NB4 (cell line): ENCODE data around the gene OCLN.

Source experiments
- MYC ChIP-seq: IDR thresholded peaks from 2 replicates; pipeline ENCODE4 v1.6.1; 2011; ENCODE audit warnings: low read depth, low read length
- POLR2A ChIP-seq: IDR thresholded peaks from 2 replicates; pipeline ENCODE4 v1.6.1; 2011; ENCODE audit warnings: mild to moderate bottlenecking; ENCODE audit not compliant: insufficient read length; ENCODE audit errors: extremely low read depth
- TF ChIP-seq, protein P1 (sequence below): IDR thresholded peaks from one replicate; pipeline ENCODE4 v1.5.1; 2012; ENCODE audit warnings: low read depth, low read length
- TF ChIP-seq, protein P2 (sequence below): IDR thresholded peaks from 2 replicates; pipeline ENCODE4 v1.6.1; 2011; ENCODE audit warnings: low read depth, low read length

DNA sequence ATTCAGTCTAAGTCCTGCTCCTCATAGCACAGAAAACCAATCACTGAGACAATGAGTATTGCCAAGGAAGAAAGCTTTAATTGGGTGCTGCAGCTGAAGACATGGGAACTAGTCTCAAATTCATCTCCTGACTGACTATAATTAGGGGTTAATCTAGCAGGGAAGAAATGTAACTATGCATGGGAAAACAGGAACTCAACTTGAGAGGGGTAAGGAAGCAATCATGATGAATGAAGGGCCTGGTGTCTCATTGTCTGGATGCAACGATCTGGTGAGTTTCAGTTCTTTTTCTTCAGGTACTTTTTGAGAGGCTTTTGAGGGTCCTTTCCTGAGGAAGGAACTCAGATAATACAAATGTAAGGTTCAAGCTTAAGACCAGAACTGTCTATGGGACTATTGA, 24.0 kb upstream of the OCLN start:
- TF ChIP-seq, protein P1, sequence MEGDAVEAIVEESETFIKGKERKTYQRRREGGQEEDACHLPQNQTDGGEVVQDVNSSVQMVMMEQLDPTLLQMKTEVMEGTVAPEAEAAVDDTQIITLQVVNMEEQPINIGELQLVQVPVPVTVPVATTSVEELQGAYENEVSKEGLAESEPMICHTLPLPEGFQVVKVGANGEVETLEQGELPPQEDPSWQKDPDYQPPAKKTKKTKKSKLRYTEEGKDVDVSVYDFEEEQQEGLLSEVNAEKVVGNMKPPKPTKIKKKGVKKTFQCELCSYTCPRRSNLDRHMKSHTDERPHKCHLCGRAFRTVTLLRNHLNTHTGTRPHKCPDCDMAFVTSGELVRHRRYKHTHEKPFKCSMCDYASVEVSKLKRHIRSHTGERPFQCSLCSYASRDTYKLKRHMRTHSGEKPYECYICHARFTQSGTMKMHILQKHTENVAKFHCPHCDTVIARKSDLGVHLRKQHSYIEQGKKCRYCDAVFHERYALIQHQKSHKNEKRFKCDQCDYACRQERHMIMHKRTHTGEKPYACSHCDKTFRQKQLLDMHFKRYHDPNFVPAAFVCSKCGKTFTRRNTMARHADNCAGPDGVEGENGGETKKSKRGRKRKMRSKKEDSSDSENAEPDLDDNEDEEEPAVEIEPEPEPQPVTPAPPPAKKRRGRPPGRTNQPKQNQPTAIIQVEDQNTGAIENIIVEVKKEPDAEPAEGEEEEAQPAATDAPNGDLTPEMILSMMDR = no peak
- TF ChIP-seq, protein P2, sequence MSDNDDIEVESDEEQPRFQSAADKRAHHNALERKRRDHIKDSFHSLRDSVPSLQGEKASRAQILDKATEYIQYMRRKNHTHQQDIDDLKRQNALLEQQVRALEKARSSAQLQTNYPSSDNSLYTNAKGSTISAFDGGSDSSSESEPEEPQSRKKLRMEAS = no peak
- no peak for TF ChIP-seq POLR2A
- no peak for TF ChIP-seq MYC
